Esophagus squamous epithelium (tissue), 5 donors: Measurements from ENCODE around the gene AKAP12. TPM values are rescaled to one million over a fixed set of nuclear protein-coding genes. Genes with fewer than 3 reads are reported as not detected.

Source experiments
- DNase-seq: peaks from one replicate; lab custom pipeline; 2025; lab: John Stamatoyannopoulos, UW
- H3K27ac ChIP-seq, 4 donors: fragments of 200-600 bp; sonication (generic); one replicate each; pipeline ENCODE4 v1.5.1; 2016 to 2019; ENCODE audit warnings: mild to moderate bottlenecking in 1 of 4
- H3K27me3 ChIP-seq, 4 donors: fragments of 200-600 bp; sonication (generic); 1 replicate in 3 of 4; 2 replicates in 1 of 4; pipeline versions ENCODE4 v1.5.1 to v1.6.0; 2017 to 2021; ENCODE audit warnings: antibody characterized with exemption in 1 of 4
- H3K36me3 ChIP-seq, 3 donors: fragments of 200-600 bp; sonication (generic); one replicate each; pipeline ENCODE4 v1.5.1; 2016 to 2019
- H3K4me1 ChIP-seq, 3 donors: fragments of 200-600 bp; sonication (generic); one replicate each; pipeline ENCODE4 v1.5.1; 2017 to 2019
- H3K4me3 ChIP-seq, 4 donors: fragments of 200-600 bp; sonication (generic); 1 replicate in 3 of 4; 2 replicates in 1 of 4; pipeline ENCODE4 v1.5.1; 2016 to 2019; ENCODE audit warnings: mild to moderate bottlenecking in 2 of 4, moderate library complexity in 1 of 4
- H3K9me3 ChIP-seq, 3 donors: fragments of 200-600 bp; sonication (generic); one replicate each; pipeline ENCODE4 v1.5.1; 2016 to 2019
- POLR2A ChIP-seq, 4 donors: fragments of 450-650 bp; IDR thresholded peaks; one replicate each; pipeline ENCODE4 v1.6.1; 2017; ENCODE audit warnings: antibody characterized with exemption in 4 of 4, mild to moderate bottlenecking in 4 of 4, moderate library complexity in 3 of 4
- WGBS, 2 donors: methylation state at CpG; one replicate each; pipeline ENCODE4 v1.1.5; 2018; 5-methylcytosine and 5-hydroxymethylcytosine counted together
- intact Hi-C: fragments of 100-400 bp; cut with DNase I; formaldehyde crosslinking; loops from one replicate; pipeline ENCODE4 v1.15.0; 2022
- total RNA-seq, 4 donors: library from RNA; depleted of rRNA; stranded (reverse); fragments of >200 nt; gene quantifications; one replicate each; pipeline ENCODE4 v1.1.0, GENCODE V29; 2016
- TF ChIP-seq, protein P1 (sequence below), 6 experiments: fragments of 450-650 bp in 4 of 6; fragments of 200-600 bp in 2 of 6; sonication (generic) in 2 of 6; IDR thresholded peaks; one replicate each; pipeline ENCODE4 v1.5.1; 2016 to 2019; ENCODE audit warnings: antibody characterized with exemption in 6 of 6, mild to moderate bottlenecking in 4 of 6, moderate library complexity in 4 of 6
- donor health status: DM: yes; HTN: yes; CAD: no.

AKAP12 gene
- total RNA-seq, 4 donors from 2014 or later: 1.7 to 66.6 (median 11.4) TPM

DNA sequence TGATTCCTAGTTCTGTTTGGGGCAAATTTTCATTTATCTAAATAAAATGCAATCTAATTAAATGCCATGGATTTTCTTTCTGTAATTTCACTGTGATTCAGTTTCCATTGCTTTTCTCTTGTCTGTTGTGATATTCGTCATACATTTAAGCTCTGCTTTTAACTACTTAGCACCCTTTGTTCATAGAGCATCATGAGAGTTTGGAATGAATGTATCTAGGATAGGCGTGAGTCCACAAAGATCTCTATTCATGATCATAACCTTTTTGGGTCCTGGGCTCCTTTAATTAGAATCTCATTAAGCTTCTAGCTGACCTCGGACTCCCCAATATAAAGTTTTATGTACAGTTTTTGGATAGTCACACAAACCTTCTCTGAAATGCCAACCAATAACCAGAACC lies 118.7 kb downstream of the AKAP12 start:
- no peak overlapping the region for H3K4me3 ChIP-seq
- no peaks in the 10 kb centered on the region for H3K27me3 ChIP-seq
- H3K4me1 ChIP-seq: peaks cover 0 to 6% (median 0%) of the 10 kb centered on the region in 3 donors
- H3K27ac ChIP-seq: no peak overlapping the region
- H3K36me3 ChIP-seq: peaks cover 0 to 31% (median 0%) of the 10 kb centered on the region in 3 donors
- TF ChIP-seq, protein P1, sequence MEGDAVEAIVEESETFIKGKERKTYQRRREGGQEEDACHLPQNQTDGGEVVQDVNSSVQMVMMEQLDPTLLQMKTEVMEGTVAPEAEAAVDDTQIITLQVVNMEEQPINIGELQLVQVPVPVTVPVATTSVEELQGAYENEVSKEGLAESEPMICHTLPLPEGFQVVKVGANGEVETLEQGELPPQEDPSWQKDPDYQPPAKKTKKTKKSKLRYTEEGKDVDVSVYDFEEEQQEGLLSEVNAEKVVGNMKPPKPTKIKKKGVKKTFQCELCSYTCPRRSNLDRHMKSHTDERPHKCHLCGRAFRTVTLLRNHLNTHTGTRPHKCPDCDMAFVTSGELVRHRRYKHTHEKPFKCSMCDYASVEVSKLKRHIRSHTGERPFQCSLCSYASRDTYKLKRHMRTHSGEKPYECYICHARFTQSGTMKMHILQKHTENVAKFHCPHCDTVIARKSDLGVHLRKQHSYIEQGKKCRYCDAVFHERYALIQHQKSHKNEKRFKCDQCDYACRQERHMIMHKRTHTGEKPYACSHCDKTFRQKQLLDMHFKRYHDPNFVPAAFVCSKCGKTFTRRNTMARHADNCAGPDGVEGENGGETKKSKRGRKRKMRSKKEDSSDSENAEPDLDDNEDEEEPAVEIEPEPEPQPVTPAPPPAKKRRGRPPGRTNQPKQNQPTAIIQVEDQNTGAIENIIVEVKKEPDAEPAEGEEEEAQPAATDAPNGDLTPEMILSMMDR (IDR thresholded peaks at IDR 0.05): no peak
- TF ChIP-seq POLR2A (IDR thresholded peaks at IDR 0.05): no peak
- DNase-seq: no peak
- intact Hi-C loops: no loop called here
- WGBS, 2 donors: 83 to 87% methylated on average over 3 of the region's 3 CpGs
- no peaks in the 10 kb centered on the region for H3K9me3 ChIP-seq

DNA sequence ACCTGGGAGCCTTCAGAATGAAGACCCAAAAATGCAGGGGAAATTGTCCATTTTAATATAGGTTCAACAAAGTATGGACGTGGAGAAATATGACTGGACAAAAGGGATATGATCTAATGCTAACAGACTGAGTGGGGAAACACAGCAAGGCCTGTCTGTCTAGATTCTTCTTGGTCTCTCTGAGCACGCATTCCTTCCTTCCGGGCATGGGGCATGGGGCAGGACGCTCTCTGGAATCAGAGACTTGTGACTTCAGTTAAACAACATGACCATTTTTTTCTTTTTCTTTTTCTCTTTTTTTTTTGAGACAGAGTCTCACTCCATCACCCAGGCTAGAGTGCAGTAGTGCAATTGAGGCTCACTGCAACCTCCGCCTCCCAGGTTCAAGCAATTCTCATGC lies 119.7 kb downstream of the AKAP12 start:
- no peaks in the 10 kb centered on the region for H3K9me3 ChIP-seq
- 79 to 92% methylated on average over 5 of the region's 5 CpGs for WGBS, 2 donors
- TF ChIP-seq, protein P1 (IDR thresholded peaks at IDR 0.05): no peak
- no peak for TF ChIP-seq POLR2A (IDR thresholded peaks at IDR 0.05)
- no peaks in the 10 kb centered on the region for H3K27me3 ChIP-seq
- no peak overlapping the region for H3K4me3 ChIP-seq
- no peak for DNase-seq
- peaks cover 0 to 35% (median 0%) of the 10 kb centered on the region in 3 donors for H3K36me3 ChIP-seq
- H3K27ac ChIP-seq: no peak overlapping the region
- intact Hi-C loops: no loop called here
- peaks cover 0 to 6% (median 0%) of the 10 kb centered on the region in 3 donors for H3K4me1 ChIP-seq

GRCh38 chr6:151365233-151365632 lies 125.5 kb downstream of the AKAP12 start:
- Histone ChIP-seq H3K4me3 (no peak overlapping the region), H3K27me3 (no peaks in the 10 kb centered on the region), H3K27ac (no peak overlapping the region), H3K36me3 (peaks cover 0 to 83% (median 4%) of the 10 kb centered on the region in 3 donors), H3K4me1 (no peaks in the 10 kb centered on the region), H3K9me3 (no peaks in the 10 kb centered on the region)
- WGBS, 2 donors: 95 to 99% methylated on average over 6 of the region's 6 CpGs
- intact Hi-C loops: no loop called here
- DNase-seq: no peak
- TF ChIP-seq, protein P1 (IDR thresholded peaks at IDR 0.05): no peak
- no peak for TF ChIP-seq POLR2A (IDR thresholded peaks at IDR 0.05)

DNA sequence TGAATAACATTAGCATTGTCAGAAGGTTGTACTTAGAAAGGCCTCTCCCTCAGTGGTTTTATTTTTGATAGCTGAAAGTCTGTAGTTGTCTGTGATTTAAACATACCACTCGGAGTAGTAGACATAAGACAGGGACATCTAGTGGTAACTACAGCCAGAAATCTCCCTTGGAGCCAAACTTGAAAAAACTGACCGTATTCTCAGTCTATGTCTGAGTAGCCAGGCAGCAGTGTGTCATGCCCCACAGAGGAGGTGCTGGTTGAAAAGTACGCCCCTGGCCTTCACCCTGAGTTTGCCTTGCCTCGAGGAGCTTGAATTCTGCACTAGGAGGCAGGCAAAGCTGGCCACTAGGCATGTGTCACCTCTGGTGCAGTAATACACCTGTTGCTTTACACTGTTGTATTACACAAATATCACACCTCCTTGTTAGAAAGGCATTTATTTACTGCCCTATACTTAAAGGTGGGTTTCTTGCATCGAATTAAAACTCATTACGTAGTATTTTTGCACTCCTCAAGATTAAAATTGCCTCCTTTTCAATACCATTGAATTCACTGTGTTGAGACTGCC lies 130.8 kb downstream of the AKAP12 start:
- TF ChIP-seq, protein P1 (IDR thresholded peaks at IDR 0.05): no peak
- no peak for TF ChIP-seq POLR2A (IDR thresholded peaks at IDR 0.05)
- intact Hi-C loops: no loop called here
- Histone ChIP-seq H3K27me3 (no peaks in the 10 kb centered on the region), H3K4me3 (no peak overlapping the region), H3K36me3 (peaks cover 4 to 69% (median 9%) of the 10 kb centered on the region in 3 donors), H3K27ac (no peak overlapping the region), H3K4me1 (peaks cover 0 to 24% (median 0%) of the 10 kb centered on the region in 3 donors), H3K9me3 (no peaks in the 10 kb centered on the region)
- 87 to 91% methylated on average over 6 of the region's 6 CpGs for WGBS, 2 donors
- DNase-seq: no peak

DNA sequence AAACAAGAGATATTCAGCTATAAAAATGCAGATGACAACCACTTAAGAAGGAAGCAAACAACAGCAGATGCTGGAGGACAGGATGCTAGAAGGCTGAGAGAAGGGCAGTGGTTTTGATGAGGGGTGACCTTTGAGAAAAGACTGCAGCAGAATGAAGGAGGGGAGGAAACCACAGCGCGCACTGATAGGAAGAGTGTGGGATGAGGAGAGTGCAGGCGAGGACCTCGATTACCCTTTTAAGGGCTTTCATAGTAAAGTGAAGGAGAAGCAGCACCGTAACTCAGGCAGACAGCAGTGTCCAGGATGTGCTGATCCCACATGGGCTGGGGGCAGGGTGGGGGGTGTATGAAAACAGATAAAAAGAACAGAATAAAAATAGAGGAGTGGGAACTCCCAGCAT lies 132.4 kb downstream of the AKAP12 start:
- H3K36me3 ChIP-seq: peaks cover 0 to 54% (median 9%) of the 10 kb centered on the region in 3 donors

More for the DNA sequence above, 132.4 kb downstream of the AKAP12 start:
- Histone ChIP-seq H3K27me3 (no peaks in the 10 kb centered on the region), H3K4me1 (peaks cover 0 to 29% (median 0%) of the 10 kb centered on the region in 3 donors), H3K27ac (no peak overlapping the region), H3K4me3 (no peak overlapping the region), H3K9me3 (no peaks in the 10 kb centered on the region)
- intact Hi-C loops: no loop called here
- no peak for DNase-seq
- no peak for TF ChIP-seq POLR2A (IDR thresholded peaks at IDR 0.05)
- TF ChIP-seq, protein P1 (IDR thresholded peaks at IDR 0.05): no peak
- WGBS, 2 donors: 67 to 82% methylated on average over 5 of the region's 5 CpGs
